ENCODE measurements around the gene PANK1.
"Not testable (repeated sequence)": the region's sequence is repeated elsewhere in the genome, so short reads cannot be mapped to it uniquely, and the experiment has no call there.

Gene PANK1

GRCh38 chr10:89566992-89567391 lies 78.0 kb downstream of the PANK1 start:
- DNase-seq (ENCODE audit: low spot score): no peak

DNA sequence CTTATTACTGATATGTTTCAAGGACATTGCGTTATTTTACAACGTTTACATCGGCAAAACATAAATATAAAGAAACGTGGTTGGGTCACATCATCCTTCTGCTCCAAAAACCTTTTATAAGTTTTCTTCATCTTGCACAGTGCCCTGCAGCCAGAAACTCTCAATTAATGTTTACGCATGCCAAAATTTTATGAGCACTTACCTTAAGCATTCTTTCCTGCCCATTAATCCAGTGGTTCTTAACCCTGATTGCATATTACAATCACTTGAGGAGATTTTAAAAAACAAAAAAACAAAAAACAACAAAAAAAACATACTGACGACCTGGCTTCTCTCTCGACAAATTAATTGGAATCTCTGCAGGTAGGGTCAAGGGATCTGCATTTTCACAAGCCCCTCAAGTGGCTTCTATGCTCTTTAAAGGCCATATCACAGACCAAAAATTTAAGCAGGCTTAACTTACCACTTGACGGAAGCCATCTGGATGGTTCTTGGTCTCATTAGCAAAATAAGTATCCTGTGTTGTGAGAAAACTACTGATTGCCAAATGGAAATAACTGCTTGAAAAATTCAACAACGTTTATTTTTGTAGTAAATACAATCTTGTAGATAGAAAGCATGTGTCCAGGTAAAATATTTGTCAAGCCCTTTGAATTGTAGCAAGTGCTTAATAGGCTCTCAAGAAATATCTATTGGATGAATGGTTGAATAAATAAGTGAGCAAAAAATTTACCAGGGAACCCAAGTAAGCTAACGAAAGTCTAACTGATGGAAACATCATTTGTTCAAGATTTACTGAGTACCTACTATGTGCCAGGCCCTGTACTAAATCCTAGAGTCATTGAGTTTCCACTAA lies 78.7 kb downstream of the PANK1 start:
- DNase-seq (ENCODE audit: low spot score): no peak

- DNase-seq (ENCODE audit: low spot score): no peak
These were observed 79.9 kb downstream of the PANK1 start for GRCh38 chr10:89565180-89565579.

GRCh38 chr10:89563861-89564478 lies 81.1 kb downstream of the PANK1 start:
- peak; percentile 64 for DNase-seq (ENCODE audit: low spot score)

DNA sequence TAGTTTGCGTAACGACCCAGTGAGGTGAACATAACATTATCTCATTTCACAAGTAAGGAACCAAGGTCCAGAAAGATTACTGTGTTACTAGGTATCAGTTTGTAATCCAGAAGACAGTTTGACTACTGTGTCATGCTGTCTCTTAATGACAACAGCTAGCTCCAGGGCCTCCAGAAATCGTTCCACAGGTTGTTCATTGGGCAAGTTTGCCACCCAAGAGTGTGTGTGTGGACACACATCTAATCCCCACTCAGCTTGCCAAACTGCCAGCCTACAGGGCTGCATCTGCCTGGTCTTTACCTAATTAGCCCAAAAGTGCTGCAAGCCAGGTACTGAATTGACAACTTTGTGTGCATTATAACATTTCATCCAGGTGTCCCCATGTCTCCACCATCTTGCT lies 81.7 kb downstream of the PANK1 start:
- no peak for DNase-seq (ENCODE audit: low spot score)

GRCh38 chr10:89556600-89556999 lies 88.4 kb downstream of the PANK1 start:
- DNase-seq (ENCODE audit: low spot score): no peak

- no peak for DNase-seq (ENCODE audit: low spot score)
These were observed 89.2 kb downstream of the PANK1 start for GRCh38 chr10:89555688-89556445.

- no peak for DNase-seq (ENCODE audit: low spot score)
These were observed 90.6 kb downstream of the PANK1 start for GRCh38 chr10:89554433-89554832.

- no peak for DNase-seq (ENCODE audit: low spot score)
These were observed 91.8 kb downstream of the PANK1 start for GRCh38 chr10:89553064-89553734.

GRCh38 chr10:89552213-89552612 lies 92.8 kb downstream of the PANK1 start:
- no peak for DNase-seq (ENCODE audit: low spot score)

DNA sequence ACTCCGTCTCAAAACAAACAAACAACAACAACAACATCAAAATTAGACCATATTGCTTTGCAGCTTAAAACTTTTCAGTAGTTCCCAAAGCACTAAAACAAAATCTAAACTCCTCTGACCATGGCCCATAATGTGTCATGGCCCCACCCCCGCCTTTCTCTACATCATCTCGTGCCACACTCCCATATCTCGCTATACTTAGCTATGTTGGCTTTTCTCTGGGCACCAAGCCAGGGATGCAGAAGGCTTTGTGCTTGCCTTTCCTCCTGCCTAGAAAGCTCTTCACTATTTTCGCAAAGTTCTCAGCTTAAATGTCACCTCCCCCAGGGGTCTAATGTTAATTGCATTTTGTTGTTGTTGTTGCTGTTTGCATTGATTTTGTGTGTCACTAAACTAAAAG lies 94.5 kb downstream of the PANK1 start:
- no peak for DNase-seq (ENCODE audit: low spot score)

GRCh38 chr10:89549510-89549909 lies 95.5 kb downstream of the PANK1 start:
- no peak for DNase-seq (ENCODE audit: low spot score)

- DNase-seq (ENCODE audit: low spot score): no peak
These were observed 96.4 kb downstream of the PANK1 start for GRCh38 chr10:89548673-89549072.

DNA sequence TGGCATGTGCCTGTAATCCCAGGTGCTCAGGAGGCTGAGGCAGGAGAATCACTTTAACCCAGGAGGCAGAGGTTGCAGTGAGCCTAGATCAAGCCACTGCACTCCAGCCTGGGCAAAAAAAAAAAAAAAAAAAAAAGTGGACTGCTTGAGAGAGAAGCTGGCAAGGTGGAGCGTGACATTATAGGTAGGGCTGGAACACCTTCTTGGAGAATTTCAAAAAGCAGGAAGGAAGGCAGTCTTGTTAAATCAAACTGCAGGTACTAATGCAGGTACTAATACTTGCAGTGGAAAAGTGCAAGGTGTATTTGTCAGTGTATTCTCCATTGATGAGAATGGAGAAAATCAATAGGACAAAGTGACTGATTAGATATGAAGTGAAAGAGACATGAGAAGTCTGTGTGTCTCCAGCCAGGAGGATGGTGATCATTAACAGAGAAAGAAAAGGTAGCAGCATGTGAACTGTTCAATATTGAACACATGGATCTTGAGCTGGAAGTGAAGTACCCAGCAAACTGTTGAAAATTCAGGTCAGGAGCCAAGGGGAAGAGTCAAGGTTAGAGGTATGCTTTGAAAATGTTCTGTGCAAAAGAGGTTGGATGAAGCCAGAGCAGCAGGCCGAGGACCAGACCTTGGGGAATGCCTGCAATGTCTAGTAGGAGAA lies 97.1 kb downstream of the PANK1 start:
- DNase-seq (ENCODE audit: low spot score): no peak

GRCh38 chr10:89546651-89547050 lies 98.4 kb downstream of the PANK1 start:
- DNase-seq (ENCODE audit: low spot score): not testable (repeated sequence)

GRCh38 chr10:89543841-89544240 lies 101.2 kb downstream of the PANK1 start:
- no peak for DNase-seq (ENCODE audit: low spot score)

DNA sequence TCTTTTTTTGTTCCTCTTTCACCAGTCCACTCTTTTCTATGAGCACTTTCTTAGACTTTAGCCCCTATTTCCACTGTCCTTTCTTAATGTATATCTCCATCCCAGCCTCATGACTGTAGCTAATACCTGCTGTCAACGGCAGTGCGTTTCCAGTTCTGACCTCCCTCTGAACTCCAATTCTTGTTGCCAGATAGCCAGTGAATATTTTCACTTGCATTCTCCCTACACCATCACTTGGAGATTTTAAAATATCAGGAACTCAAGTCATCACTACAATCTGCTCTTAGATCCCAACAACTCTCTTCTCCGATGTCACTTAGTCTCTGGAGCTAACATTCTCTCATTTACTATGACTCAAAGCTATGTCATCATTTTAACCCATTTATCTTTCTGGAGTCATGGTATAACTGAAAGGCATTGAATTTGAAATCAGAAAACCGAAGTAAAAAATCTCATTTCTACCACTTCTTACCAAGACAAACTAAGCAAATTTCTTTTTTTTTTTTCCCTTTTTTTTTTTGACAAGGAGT lies 104.6 kb downstream of the PANK1 start:
- DNase-seq (ENCODE audit: low spot score): no peak

DNA sequence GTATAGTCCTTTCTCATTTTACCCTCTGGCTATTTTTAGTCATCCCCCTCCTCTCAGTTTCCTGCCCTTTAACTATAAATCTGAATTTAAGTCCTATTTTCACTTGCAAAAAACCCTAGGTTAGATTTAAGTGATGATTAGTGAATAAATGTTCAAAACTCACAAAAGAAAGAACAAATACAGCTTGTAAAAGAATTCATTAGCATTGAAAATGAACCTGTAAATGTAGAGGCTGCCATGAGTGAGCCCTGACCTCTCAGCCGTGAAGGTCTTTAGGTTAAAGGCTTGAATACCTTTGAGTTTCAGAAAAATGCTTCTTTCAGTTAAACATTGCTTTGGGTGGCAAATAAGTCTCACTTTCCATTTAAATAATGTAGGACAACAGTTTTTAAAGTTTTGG lies 107.7 kb downstream of the PANK1 start:
- no peak for DNase-seq (ENCODE audit: low spot score)

- no peak for DNase-seq (ENCODE audit: low spot score)
These were observed 109.1 kb downstream of the PANK1 start for GRCh38 chr10:89536013-89536354.

GRCh38 chr10:89535171-89536012 lies 109.7 kb downstream of the PANK1 start, which contains the start of gene SLC16A12:
SLC16A12 (minus strand) TSS chr10:89535594; CDS start chr10:89462578, 73,016 bp downstream.
- no peak for DNase-seq (ENCODE audit: low spot score)

DNA sequence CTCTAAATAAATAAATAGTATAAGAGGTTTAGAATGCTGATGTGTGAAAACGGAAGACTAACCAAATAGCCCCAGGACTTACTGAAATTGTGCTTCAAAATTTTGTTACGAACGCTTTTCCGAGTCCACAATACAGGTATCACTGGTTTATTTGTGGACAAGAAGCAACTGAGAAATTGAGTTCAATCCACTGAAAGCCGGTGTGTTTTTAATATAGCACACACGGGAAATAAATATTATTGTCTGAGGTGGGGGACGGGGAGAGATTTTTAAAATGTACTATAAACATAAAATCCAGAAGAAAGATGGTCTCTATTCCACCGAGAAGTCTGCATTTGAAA lies 110.2 kb downstream of the PANK1 start:
- no peak for DNase-seq (ENCODE audit: low spot score)
